Transverse colon (tissue), 4 donors: Measurements from ENCODE around the gene TEKT1. TPM values are rescaled to one million over a fixed set of nuclear protein-coding genes. Genes with fewer than 3 reads are reported as not detected.
"Not testable (repeated sequence)": the region's sequence is repeated elsewhere in the genome, so short reads cannot be mapped to it uniquely, and the experiment has no call there.

Experiments
- DNase-seq: peaks from one replicate; pipeline ENCODE4 v3.0.0-alpha.2; 2019
- H3K27ac ChIP-seq, 4 donors: fragments of 200-600 bp; sonication (generic); 2 replicates each; pipeline ENCODE4 v1.5.1; 2016 to 2018; ENCODE audit warnings: inconsistent platforms in 4 of 4
- H3K27me3 ChIP-seq: fragments of 200-600 bp; sonication (generic); 2 replicates; pipeline ENCODE4 v1.5.1; 2017; ENCODE audit warnings: inconsistent platforms
- H3K36me3 ChIP-seq, 4 donors: fragments of 200-600 bp; sonication (generic); 2 replicates each; pipeline ENCODE4 v1.5.1; 2017 to 2019; ENCODE audit warnings: inconsistent platforms in 4 of 4
- H3K4me1 ChIP-seq, 4 donors: fragments of 200-600 bp; sonication (generic); 2 replicates each; pipeline ENCODE4 v1.5.1; 2017 to 2020; ENCODE audit warnings: inconsistent platforms in 4 of 4
- H3K4me3 ChIP-seq, 4 donors: fragments of 200-600 bp; sonication (generic); 1 replicate in 1 of 4; 2 replicates in 3 of 4; pipeline versions ENCODE4 v1.5.1 to v1.6.1; 2017 to 2019; ENCODE audit warnings: inconsistent platforms in 4 of 4
- H3K9me3 ChIP-seq, 2 donors: fragments of 200-600 bp; sonication (generic); 2 replicates each; pipeline ENCODE4 v1.5.1; 2017 to 2019; ENCODE audit warnings: inconsistent platforms in 2 of 2
- EP300 ChIP-seq: sonication (generic); formaldehyde crosslinking; IDR thresholded peaks from one replicate; pipeline ENCODE4 v1.6.1; 2017; ENCODE audit warnings: antibody characterized with exemption, low read depth
- POLR2A ChIP-seq: fragments of 450-650 bp; IDR thresholded peaks from one replicate; pipeline ENCODE4 v1.6.1; 2016; ENCODE audit warnings: antibody characterized with exemption, mild to moderate bottlenecking, moderate library complexity
- POLR2AphosphoS5 ChIP-seq, 3 donors: sonication (generic); formaldehyde crosslinking; IDR thresholded peaks; one replicate each; pipeline ENCODE4 v1.6.1; 2016; ENCODE audit warnings: antibody characterized with exemption in 3 of 3
- WGBS, 2 donors: methylation state at CpG; one replicate each; pipeline ENCODE4 v1.1.5; 2018; ENCODE audit warnings: low coverage in 1 of 2; 5-methylcytosine and 5-hydroxymethylcytosine counted together
- in situ Hi-C, 4 donors: fragments of 200-750 bp; cut with MboI; loops; one replicate each; pipeline versions ENCODE4 v1.15.0 to v1.15.1; 2017; ENCODE audit warnings: low sequenced_read_pairs in 3 of 4, low pct_ligation_motif_present in 1 of 4, low pct_unique_long_range_greater_than_20kb in 1 of 4
- intact Hi-C: fragments of 100-400 bp; cut with DNase I; formaldehyde crosslinking; loops from one replicate; pipeline ENCODE4 v1.15.1; 2023; ENCODE audit warnings: low total_unique reads
- total RNA-seq, 4 donors: library from RNA; depleted of rRNA; stranded (reverse); fragments of >200 nt; gene quantifications; one replicate each; pipeline ENCODE4 v1.1.0, GENCODE V29; 2016
- TF ChIP-seq, protein P1 (sequence below), 5 experiments: fragments of 200-600 bp in 3 of 5; fragments of 450-650 bp in 2 of 5; sonication (generic) in 3 of 5; IDR thresholded peaks; 1 replicate in 2 of 5; 2 replicates in 3 of 5; pipeline ENCODE4 v1.5.1; 2016 to 2017; ENCODE audit warnings: antibody characterized with exemption in 5 of 5, inconsistent platforms in 3 of 5, mild to moderate bottlenecking in 2 of 5, moderate library complexity in 1 of 5

Gene TEKT1
- total RNA-seq, 4 donors from 2014 or later, result not detected

GRCh38 chr17:6779411-6779810, 52.1 kb downstream of the TEKT1 start:
- no peak overlapping the region for H3K27ac ChIP-seq
- peaks cover 42% of the 10 kb centered on the region for H3K27me3 ChIP-seq
- WGBS, 2 donors, result 57% methylated on average over 2 of the region's 2 CpGs; no CpG with 5 or more reads in 1 of the 2 donors
- peaks cover 0 to 4% (median 0%) of the 10 kb centered on the region in 4 donors for H3K4me1 ChIP-seq
- H3K9me3 ChIP-seq, result peaks cover 6 to 10% of the 10 kb centered on the region in 2 donors
- in situ Hi-C loops, result loop anchor here in 1 of 4 donors (25.0 kb wide), 1 partner anchor 92 kb away; no protein-coding TSS in a partner anchor
- H3K4me3 ChIP-seq, result no peak overlapping the region
- TF ChIP-seq, protein P1, sequence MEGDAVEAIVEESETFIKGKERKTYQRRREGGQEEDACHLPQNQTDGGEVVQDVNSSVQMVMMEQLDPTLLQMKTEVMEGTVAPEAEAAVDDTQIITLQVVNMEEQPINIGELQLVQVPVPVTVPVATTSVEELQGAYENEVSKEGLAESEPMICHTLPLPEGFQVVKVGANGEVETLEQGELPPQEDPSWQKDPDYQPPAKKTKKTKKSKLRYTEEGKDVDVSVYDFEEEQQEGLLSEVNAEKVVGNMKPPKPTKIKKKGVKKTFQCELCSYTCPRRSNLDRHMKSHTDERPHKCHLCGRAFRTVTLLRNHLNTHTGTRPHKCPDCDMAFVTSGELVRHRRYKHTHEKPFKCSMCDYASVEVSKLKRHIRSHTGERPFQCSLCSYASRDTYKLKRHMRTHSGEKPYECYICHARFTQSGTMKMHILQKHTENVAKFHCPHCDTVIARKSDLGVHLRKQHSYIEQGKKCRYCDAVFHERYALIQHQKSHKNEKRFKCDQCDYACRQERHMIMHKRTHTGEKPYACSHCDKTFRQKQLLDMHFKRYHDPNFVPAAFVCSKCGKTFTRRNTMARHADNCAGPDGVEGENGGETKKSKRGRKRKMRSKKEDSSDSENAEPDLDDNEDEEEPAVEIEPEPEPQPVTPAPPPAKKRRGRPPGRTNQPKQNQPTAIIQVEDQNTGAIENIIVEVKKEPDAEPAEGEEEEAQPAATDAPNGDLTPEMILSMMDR (IDR thresholded peaks at IDR 0.05), result no peak
- TF ChIP-seq POLR2A (no peak), POLR2AphosphoS5 (IDR thresholded peaks at IDR 0.05) (no peak), EP300 (no peak)
- no peak for DNase-seq
- peaks cover 0 to under 1% (median 0%) of the 10 kb centered on the region in 4 donors for H3K36me3 ChIP-seq
- intact Hi-C loops, result no loop called here

DNA sequence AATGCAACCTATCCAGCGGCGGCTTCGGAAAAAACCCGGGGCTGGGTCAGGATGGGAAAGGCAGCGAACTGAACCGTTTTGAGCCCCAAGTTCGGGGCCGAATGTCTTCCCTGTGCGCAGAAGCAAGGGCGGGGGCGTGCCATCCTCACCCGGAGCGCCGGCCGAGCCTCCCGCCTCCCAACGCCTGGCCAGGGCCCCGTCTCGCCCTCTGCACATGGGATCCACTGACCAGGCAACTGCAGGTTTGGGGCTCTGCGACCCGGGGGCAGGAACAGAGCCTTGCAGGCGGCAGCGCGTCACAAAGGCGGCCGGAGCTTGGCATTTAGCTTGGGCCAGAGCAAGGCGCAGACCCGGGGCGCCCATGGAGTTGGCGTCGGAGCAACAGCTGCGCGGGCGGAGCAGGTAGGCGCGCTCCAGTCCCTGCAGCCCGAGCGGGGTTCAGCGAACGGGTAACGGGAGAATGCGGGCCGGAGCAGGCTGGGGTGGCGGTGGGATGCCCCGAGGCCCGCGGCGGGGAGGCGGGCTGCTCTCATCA, 55.6 kb downstream of the TEKT1 start, which contains the start of gene FBXO39:
FBXO39 (plus strand) TSS at position 345 of the 535 bp plus-strand sequence. CDS start 3,654 bp downstream, outside the sequence.
- intact Hi-C loops, result no loop called here
- WGBS, 2 donors, result 8 to 11% methylated on average over 6 to 20 of the region's 49 CpGs
- Histone ChIP-seq H3K9me3 (peaks cover 10 to 16% of the 10 kb centered on the region in 2 donors), H3K27me3 (peaks cover 29% of the 10 kb centered on the region), H3K4me3 (no peak within 1 kb of the TSS), H3K4me1 (peaks cover 0 to 4% (median 0%) of the 10 kb centered on the region in 4 donors), H3K27ac (no peak within 1 kb of the TSS), H3K36me3 (peaks cover 0 to 35% (median 16%) of the 10 kb centered on the region in 4 donors)
- in situ Hi-C loops, result loop anchor here in 1 of 4 donors (25.0 kb wide), 1 partner anchor 89 kb away; no protein-coding TSS in a partner anchor
- no peak for DNase-seq
- TF ChIP-seq, protein P1 (IDR thresholded peaks at IDR 0.05), result no peak
- TF ChIP-seq POLR2A (no peak), EP300 (no peak), POLR2AphosphoS5 (IDR thresholded peaks at IDR 0.05) (no peak)

- H3K4me3 ChIP-seq, H3K4me1 ChIP-seq, intact Hi-C loops, DNase-seq, H3K27ac ChIP-seq: not testable (repeated sequence)
- Histone ChIP-seq H3K27me3 (peaks cover 29% of the 10 kb centered on the region), H3K9me3 (peaks cover 10 to 16% of the 10 kb centered on the region in 2 donors), H3K36me3 (peaks cover 0 to 46% (median 21%) of the 10 kb centered on the region in 4 donors)
- 93 to 94% methylated on average over 2 to 8 of the region's 8 CpGs for WGBS, 2 donors
- in situ Hi-C loops, result loop anchor here in 1 of 4 donors (25.0 kb wide), 1 partner anchor 88 kb away; no protein-coding TSS in a partner anchor
These were observed 56.6 kb downstream of the TEKT1 start for GRCh38 chr17:6774906-6775305.

- H3K36me3 ChIP-seq, result peaks cover 0 to 73% (median 38%) of the 10 kb centered on the region in 4 donors
- in situ Hi-C loops, result no loop called here
- H3K4me1 ChIP-seq, result peaks cover 0 to 4% (median 0%) of the 10 kb centered on the region in 4 donors
- WGBS, 2 donors, result 93 to 95% methylated on average over 1 of the region's 1 CpG
- DNase-seq, result no peak
- intact Hi-C loops, result no loop called here
- TF ChIP-seq POLR2AphosphoS5 (IDR thresholded peaks at IDR 0.05) (no peak), EP300 (no peak), POLR2A (no peak)
- TF ChIP-seq, protein P1 (IDR thresholded peaks at IDR 0.05), result no peak
- no peak overlapping the region for H3K4me3 ChIP-seq
- no peak overlapping the region for H3K27ac ChIP-seq
- H3K27me3 ChIP-seq, result peaks cover 23% of the 10 kb centered on the region
- peaks cover 27 to 36% of the 10 kb centered on the region in 2 donors for H3K9me3 ChIP-seq
These were observed 59.5 kb downstream of the TEKT1 start for GRCh38 chr17:6772016-6772415.
